ENCODE data around the gene RIMBP3C.
"Not testable (repeated sequence)": the region's sequence is repeated elsewhere in the genome, so short reads cannot be mapped to it uniquely, and the experiment has no call there.

Gene RIMBP3C, protein sequence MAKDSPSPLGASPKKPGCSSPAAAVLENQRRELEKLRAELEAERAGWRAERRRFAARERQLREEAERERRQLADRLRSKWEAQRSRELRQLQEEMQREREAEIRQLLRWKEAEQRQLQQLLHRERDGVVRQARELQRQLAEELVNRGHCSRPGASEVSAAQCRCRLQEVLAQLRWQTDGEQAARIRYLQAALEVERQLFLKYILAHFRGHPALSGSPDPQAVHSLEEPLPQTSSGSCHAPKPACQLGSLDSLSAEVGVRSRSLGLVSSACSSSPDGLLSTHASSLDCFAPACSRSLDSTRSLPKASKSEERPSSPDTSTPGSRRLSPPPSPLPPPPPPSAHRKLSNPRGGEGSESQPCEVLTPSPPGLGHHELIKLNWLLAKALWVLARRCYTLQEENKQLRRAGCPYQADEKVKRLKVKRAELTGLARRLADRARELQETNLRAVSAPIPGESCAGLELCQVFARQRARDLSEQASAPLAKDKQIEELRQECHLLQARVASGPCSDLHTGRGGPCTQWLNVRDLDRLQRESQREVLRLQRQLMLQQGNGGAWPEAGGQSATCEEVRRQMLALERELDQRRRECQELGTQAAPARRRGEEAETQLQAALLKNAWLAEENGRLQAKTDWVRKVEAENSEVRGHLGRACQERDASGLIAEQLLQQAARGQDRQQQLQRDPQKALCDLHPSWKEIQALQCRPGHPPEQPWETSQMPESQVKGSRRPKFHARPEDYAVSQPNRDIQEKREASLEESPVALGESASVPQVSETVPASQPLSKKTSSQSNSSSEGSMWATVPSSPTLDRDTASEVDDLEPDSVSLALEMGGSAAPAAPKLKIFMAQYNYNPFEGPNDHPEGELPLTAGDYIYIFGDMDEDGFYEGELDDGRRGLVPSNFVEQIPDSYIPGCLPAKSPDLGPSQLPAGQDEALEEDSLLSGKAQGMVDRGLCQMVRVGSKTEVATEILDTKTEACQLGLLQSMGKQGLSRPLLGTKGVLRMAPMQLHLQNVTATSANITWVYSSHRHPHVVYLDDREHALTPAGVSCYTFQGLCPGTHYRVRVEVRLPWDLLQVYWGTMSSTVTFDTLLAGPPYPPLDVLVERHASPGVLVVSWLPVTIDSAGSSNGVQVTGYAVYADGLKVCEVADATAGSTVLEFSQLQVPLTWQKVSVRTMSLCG (N-terminal part only)

GRCh38 chr22:21551361-21551760 is at the start of gene RIMBP3C:
Gene RIMBP3C (minus strand): TSS chr22:21551461. CDS start chr22:21550976, 485 bp downstream.
- H3K27ac ChIP-seq; DNase-seq (ENCODE audit: low spot score); POLR2A ChIA-PET (ENCODE audit: low non-redundant PET); CTCF ChIA-PET: not testable (repeated sequence)

DNA sequence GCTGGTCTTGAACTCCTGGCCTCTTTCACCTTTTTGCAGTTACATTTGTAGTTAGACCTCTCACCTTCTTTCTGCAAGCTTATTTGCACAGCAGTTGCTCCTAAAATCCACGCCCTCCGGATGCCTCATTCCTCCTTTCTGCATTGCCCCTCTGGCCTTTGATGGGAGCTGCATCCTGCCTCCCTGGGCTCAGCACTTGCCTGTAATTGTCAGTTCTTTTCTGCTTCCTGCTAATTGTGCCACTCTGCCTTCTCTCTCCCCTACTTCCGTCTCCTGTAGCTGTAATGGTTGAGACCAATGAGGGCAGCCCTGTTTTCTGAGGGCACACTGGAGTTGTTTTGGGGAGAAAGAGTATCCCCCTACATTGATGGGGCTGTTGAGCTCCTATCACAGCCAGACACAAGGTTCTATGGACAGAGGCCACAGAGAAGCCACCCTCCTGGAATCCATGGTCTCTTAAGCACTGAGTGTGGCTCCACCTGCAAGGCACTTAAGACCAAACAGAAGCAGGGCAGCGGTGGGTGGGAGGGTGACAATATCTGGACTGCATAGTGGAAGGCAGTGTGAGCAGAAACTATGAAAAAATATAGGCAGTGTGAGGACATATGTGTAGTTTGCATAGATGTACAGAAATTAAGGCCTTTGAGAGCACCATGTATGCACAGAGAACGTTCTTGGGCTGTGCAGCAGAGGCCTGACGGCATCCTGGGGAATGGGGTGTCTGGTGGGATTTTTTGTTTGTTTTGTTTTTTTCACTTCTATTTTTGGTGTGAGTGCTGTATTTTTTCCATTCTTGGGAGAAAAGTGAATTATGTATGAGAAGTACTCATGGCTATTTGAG is 48.0 kb upstream of the RIMBP3C start:
- H3K27ac ChIP-seq = no peak overlapping the region
- CTCF ChIA-PET = no interaction called here
- no peak for DNase-seq (ENCODE audit: low spot score)

DNA sequence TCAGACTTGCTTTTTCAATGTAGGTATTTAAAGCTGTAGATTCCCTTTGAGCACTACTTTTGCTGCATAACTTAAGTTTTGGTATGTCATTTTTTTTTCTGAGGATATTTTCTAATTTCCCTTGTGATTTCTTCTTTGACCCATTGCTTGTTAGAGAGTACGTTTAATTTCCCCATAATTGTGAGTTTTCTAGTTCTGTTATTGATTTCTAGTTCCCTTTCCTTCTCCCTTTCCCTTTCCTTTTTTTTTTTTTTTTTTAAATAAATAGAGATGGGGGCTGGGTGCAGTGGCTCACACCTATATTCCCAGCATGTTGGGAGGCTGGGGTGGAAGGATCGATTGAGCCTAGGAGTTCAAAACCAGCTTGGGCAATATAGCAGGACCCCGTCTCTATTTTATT is 47.0 kb upstream of the RIMBP3C start:
- no peak for DNase-seq (ENCODE audit: low spot score)
- CTCF ChIA-PET = no interaction called here
- no peak for TF ChIP-seq CTCF (conservative IDR thresholded peaks at IDR 0.05; ENCODE audit: low read depth)
- no peak overlapping the region for H3K27ac ChIP-seq
- POLR2A ChIA-PET (ENCODE audit: low non-redundant PET) = no interaction called here

More for the DNA sequence above, 48.0 kb upstream of the RIMBP3C start:
- TF ChIP-seq CTCF (conservative IDR thresholded peaks at IDR 0.05; ENCODE audit: low read depth) = no peak
- POLR2A ChIA-PET (ENCODE audit: low non-redundant PET) = no interaction called here

DNA sequence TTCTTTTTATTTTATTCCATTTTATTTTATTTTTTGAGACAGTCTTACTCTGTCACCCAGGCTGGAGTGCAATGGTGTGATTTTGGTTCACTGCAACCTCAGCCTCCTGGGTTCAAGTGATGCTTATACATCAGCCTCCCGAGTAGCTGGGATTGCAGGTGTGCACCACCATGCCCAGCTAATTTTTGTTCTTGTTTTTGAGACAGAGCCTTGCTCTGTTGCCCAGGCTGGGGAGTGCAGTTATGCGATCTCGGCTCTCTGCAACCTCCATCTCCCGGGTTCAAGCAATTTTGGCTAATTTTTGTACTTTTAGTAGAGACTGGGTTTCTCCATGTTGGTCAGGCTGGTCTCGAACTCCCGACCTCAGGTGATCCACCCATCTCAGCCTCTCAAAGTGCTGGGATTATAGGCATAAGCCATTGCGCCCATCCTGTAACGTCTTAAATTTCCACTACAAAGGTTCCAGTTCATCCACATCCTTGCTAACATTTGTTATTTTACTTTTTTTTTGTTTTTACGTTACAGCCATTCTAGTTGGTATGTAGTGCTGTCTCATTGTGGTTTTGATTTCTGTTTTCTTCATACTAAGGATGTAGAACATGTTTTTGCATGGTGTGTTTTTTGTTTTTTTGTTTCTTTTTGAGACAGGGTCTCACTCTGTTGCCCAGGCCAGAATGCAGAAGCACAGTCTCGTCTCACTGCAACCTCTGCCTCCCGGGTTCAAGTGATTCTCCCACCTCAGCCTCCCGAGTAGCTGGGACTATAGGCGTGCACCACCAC is 45.3 kb upstream of the RIMBP3C start:
- H3K27ac ChIP-seq; POLR2A ChIA-PET (ENCODE audit: low non-redundant PET); DNase-seq (ENCODE audit: low spot score); CTCF ChIA-PET: not testable (repeated sequence)

GRCh38 chr22:21594865-21595452 is 43.7 kb upstream of the RIMBP3C start:
- DNase-seq (ENCODE audit: low spot score) = no peak
- H3K27ac ChIP-seq = peak overlapping the region; percentile 32; the same call in 1 of the 2 replicates
- no peak for TF ChIP-seq CTCF (conservative IDR thresholded peaks at IDR 0.05; ENCODE audit: low read depth)
- POLR2A ChIA-PET (ENCODE audit: low non-redundant PET) = no interaction called here
- CTCF ChIA-PET = no interaction called here

- ChIA-PET POLR2A (ENCODE audit: low non-redundant PET) (no interaction called here), CTCF (no interaction called here)
- TF ChIP-seq CTCF (conservative IDR thresholded peaks at IDR 0.05; ENCODE audit: low read depth) = no peak
- no peak for DNase-seq (ENCODE audit: low spot score)
- H3K27ac ChIP-seq = 0 out of 2 replicates have a peak overlapping the region, but pooled peaks have one; percentile 0
Measured at GRCh38 chr22:21593406-21594232, 42.4 kb upstream of the RIMBP3C start.

All from RWPE1 (cell line).